ENCODE measurements around the gene TMEM132C. TPM values are rescaled to one million over a fixed set of nuclear protein-coding genes. Genes with fewer than 3 reads are reported as not detected.

TMEM132C gene
- total and polyA plus RNA-seq, 4 donors, result 23.1 to 32.3 (median 24.2) TPM

DNA sequence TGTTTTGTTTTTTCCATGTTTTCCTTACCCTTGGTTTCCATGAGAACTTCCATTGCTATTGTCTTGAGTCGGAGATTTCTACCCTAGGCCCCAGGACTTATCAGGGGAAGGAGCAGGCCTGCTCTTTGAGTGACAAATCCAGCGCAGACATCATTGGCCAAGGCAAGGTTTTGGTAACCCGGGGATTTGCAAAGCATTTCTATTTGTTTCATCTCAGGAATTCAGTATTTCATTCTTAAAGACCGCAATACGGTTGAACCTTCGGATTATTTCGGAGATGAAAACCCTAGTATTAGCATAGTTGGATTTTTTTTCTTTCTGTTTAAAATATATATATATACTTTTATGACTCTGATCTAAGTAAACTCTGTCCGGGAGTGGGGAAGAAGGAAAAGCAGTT is 62.0 kb downstream of the TMEM132C start:
- Histone ChIP-seq H3K36me3 (ENCODE audit: control insufficient read depth, insufficient read depth, low read length) (no peaks in the 10 kb centered on the region), H3K9me3 (ENCODE audit: control insufficient read depth, insufficient read depth, low read length) (no peaks in the 10 kb centered on the region), H3K4me3 (ENCODE audit: low read depth, low read length) (no peak overlapping the region), H3K27ac (ENCODE audit: low read depth, low read length) (no peak overlapping the region), H3K27me3 (ENCODE audit: control insufficient read depth, insufficient read depth, low read length) (peaks cover 3% of the 10 kb centered on the region), H3K4me1 (ENCODE audit: control insufficient read depth, insufficient read depth, low read length) (peaks cover 10% of the 10 kb centered on the region)
- no peak for DNase-seq (ENCODE audit: low read depth in 4 of 6, low spot score in 6 of 6)
- WGBS (ENCODE audit: insufficient coverage), result 71% methylated on average over 3 of the region's 8 CpGs

DNA sequence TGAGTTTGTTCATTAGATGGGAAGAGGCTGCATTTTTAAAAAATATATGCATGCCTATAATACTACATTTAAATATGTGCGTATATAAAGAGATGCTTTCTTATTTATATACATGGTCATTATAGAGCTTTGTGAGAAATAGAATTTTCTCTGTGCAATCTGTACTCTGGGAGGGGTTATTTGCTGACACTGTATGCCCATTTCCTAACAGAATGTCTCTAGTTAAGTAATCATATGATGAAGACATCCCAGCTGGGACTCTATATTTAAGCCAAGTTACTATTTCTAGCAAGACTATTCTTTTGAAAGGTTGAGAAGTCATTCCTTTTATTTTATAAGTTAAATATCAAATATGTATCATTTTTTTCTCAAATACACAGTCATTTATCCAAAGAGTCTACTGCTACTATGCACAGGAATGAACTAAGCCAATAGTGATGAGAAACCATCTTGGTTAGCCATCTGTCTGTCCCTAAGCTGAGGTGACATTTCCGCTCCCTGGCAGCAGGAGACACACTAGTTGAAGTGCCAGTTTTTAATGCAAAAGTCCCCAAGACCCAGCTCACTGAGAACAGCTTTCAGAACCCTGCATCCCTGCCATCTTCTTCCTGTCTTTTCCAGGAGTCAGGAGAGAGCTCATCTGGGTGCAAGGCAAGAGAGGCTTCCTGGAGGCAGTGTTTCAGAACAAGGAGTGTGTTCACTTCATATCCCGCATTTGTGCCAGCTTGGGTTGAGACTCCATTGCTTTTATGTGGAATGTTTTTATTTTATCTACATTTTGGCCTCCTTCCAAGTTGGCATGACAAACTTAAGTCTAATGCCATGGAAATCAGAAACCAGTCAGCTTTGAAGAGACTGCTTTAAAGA is 69.5 kb downstream of the TMEM132C start:
- 40% methylated on average over 1 of the region's 3 CpGs for WGBS (ENCODE audit: insufficient coverage)
- H3K9me3 ChIP-seq (ENCODE audit: control insufficient read depth, insufficient read depth, low read length), result no peaks in the 10 kb centered on the region

DNA sequence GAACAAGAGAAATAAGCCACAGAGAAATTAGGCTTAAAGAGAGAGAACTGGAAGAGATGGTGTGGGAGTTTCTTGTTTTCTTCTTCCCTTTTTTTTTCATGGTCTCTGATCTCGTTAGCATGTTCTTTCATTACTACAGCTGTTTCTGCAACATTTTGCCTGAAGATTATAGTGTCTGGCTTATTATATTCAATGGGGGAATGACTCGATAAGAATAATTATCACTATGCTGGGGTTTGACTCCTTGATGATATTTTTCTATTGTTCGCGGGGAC is 70.0 kb downstream of the TMEM132C start:
- 26% methylated on average over 3 of the region's 4 CpGs for WGBS (ENCODE audit: insufficient coverage)
- Histone ChIP-seq H3K27ac (ENCODE audit: low read depth, low read length) (peak overlapping the region; percentile 37), H3K4me3 (ENCODE audit: low read depth, low read length) (no peak overlapping the region), H3K4me1 (ENCODE audit: control insufficient read depth, insufficient read depth, low read length) (peaks cover 23% of the 10 kb centered on the region), H3K9me3 (ENCODE audit: control insufficient read depth, insufficient read depth, low read length) (no peaks in the 10 kb centered on the region), H3K36me3 (ENCODE audit: control insufficient read depth, insufficient read depth, low read length) (no peaks in the 10 kb centered on the region), H3K27me3 (ENCODE audit: control insufficient read depth, insufficient read depth, low read length) (peaks cover 5% of the 10 kb centered on the region)
- DNase-seq (ENCODE audit: low read depth in 4 of 6, low spot score in 6 of 6), result peak in 1 of 6 donors; percentile 57

More for the DNA sequence above, 69.5 kb downstream of the TMEM132C start:
- Histone ChIP-seq H3K36me3 (ENCODE audit: control insufficient read depth, insufficient read depth, low read length) (no peaks in the 10 kb centered on the region), H3K4me1 (ENCODE audit: control insufficient read depth, insufficient read depth, low read length) (peaks cover 23% of the 10 kb centered on the region), H3K4me3 (ENCODE audit: low read depth, low read length) (no peak overlapping the region), H3K27ac (ENCODE audit: low read depth, low read length) (peak overlapping the region; percentile 37), H3K27me3 (ENCODE audit: control insufficient read depth, insufficient read depth, low read length) (peaks cover 5% of the 10 kb centered on the region)
- peak in 2 of 6 donors; percentile 53 to 88 for DNase-seq (ENCODE audit: low read depth in 4 of 6, low spot score in 6 of 6)

DNA sequence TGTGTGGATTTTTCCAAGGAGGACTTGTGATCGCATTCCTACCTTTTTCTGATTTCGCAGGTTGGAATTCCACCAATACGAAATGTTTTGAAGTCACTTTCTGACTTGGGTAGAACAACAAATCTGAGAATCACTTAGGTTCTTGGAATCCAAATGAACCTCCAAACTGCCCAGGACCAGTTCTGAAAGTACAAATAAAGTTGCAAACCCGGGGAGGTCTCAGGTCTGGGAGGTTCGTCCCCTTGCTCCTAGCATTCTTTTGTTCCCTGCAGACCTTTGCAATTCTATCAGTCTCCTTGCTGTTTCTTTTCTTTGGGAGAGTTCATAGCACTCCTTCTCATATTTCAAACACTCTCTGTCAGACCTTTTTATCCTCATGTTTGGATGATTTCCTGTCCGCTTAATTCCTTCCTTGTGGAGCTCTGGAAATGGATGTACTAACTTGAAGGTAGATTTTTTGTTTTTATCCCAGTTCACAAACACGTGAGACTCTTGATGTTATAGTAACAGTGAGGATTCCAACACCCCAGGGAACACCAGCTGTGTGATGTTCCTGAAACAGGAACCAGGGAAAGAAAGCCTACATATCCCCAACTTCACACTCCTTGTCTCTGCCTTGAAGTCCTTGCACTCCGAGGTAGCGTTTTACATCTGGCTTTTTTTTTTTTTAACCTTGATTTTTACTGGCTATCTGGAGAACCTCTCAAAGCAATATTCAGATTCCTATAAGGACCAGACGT is 70.6 kb downstream of the TMEM132C start:
- peaks cover 21% of the 10 kb centered on the region for H3K4me1 ChIP-seq (ENCODE audit: control insufficient read depth, insufficient read depth, low read length)
- no peaks in the 10 kb centered on the region for H3K9me3 ChIP-seq (ENCODE audit: control insufficient read depth, insufficient read depth, low read length)
- no peak overlapping the region for H3K4me3 ChIP-seq (ENCODE audit: low read depth, low read length)
- H3K36me3 ChIP-seq (ENCODE audit: control insufficient read depth, insufficient read depth, low read length), result no peaks in the 10 kb centered on the region
- WGBS (ENCODE audit: insufficient coverage), result 31% methylated on average over 5 of the region's 10 CpGs
- H3K27ac ChIP-seq (ENCODE audit: low read depth, low read length), result peak overlapping the region; percentile 43
- peak in 2 of 6 donors; percentile 47 to 67 for DNase-seq (ENCODE audit: low read depth in 4 of 6, low spot score in 6 of 6)
- peaks cover 5% of the 10 kb centered on the region for H3K27me3 ChIP-seq (ENCODE audit: control insufficient read depth, insufficient read depth, low read length)

DNA sequence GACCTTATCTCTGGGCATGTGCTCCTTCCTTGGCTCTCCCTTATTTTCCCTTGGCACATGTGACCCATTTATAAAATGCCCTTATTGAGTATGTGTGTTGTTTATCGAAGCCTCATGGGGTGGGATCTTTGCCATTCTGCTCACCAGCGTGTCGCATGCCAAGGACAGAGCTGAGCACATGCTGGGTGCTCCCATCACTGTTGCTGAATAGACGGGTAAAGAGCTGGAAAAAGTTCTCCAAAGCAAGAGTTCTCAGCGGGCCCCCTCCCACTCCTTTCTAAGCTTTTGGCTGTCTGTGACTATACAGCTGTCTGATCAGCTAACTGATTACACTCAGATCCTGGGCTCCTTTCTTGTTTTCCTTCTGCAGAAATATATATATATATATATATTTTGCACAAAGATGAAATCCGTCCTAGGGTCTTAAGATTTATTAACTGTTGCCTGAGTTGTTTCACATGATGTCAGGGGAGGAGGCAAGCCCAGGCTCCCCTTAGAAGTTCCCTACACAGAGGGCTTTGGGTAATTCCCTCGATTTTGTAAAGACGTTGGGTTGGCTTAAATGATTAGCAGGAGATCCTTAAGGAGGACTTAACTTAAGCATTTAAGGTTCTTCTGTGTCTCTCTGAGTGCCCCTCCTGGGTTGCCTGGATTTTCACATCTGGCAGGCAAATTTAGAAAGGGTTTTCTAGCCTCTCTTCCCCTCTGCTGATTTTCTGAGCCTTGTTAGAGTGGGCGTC is 71.6 kb downstream of the TMEM132C start:
- peak in 2 of 6 donors; percentile 52 to 74 for DNase-seq (ENCODE audit: low read depth in 4 of 6, low spot score in 6 of 6)
- WGBS (ENCODE audit: insufficient coverage), result 0% methylated on average over 1 of the region's 9 CpGs
- no peaks in the 10 kb centered on the region for H3K9me3 ChIP-seq (ENCODE audit: control insufficient read depth, insufficient read depth, low read length)
- peak overlapping the region; percentile 70 for H3K27ac ChIP-seq (ENCODE audit: low read depth, low read length)
- peaks cover 20% of the 10 kb centered on the region for H3K4me1 ChIP-seq (ENCODE audit: control insufficient read depth, insufficient read depth, low read length)
- no peak overlapping the region for H3K4me3 ChIP-seq (ENCODE audit: low read depth, low read length)
- no peaks in the 10 kb centered on the region for H3K36me3 ChIP-seq (ENCODE audit: control insufficient read depth, insufficient read depth, low read length)
- H3K27me3 ChIP-seq (ENCODE audit: control insufficient read depth, insufficient read depth, low read length), result peaks cover 5% of the 10 kb centered on the region

DNA sequence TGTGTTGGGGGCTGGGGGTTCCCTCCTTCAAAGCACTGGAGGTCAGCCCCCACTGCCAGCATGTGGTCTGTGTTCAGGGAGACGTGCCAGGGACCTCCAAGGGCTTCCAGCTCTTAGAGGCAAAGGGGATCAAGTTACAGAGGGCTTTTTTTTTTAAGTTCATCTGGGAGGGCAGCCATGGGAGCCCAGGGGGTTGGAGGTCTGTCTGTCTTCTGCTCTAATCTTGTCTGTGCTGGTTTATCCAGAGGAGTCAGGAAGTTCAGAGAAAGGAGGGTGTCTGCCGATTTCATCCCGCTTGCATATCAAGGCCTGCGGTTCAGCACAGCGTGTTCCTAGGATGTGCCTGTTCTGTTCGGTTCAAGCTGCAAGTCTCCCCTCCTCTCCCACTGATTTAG is 72.2 kb downstream of the TMEM132C start:
- Histone ChIP-seq H3K27ac (ENCODE audit: low read depth, low read length) (peak overlapping the region; percentile 70), H3K9me3 (ENCODE audit: control insufficient read depth, insufficient read depth, low read length) (no peaks in the 10 kb centered on the region), H3K27me3 (ENCODE audit: control insufficient read depth, insufficient read depth, low read length) (peaks cover 5% of the 10 kb centered on the region), H3K36me3 (ENCODE audit: control insufficient read depth, insufficient read depth, low read length) (no peaks in the 10 kb centered on the region), H3K4me3 (ENCODE audit: low read depth, low read length) (no peak overlapping the region), H3K4me1 (ENCODE audit: control insufficient read depth, insufficient read depth, low read length) (peaks cover 20% of the 10 kb centered on the region)
- WGBS (ENCODE audit: insufficient coverage), result 29% methylated on average over 4 of the region's 6 CpGs
- DNase-seq (ENCODE audit: low read depth in 4 of 6, low spot score in 6 of 6), result peak in 2 of 6 donors; percentile 49 to 80

DNA sequence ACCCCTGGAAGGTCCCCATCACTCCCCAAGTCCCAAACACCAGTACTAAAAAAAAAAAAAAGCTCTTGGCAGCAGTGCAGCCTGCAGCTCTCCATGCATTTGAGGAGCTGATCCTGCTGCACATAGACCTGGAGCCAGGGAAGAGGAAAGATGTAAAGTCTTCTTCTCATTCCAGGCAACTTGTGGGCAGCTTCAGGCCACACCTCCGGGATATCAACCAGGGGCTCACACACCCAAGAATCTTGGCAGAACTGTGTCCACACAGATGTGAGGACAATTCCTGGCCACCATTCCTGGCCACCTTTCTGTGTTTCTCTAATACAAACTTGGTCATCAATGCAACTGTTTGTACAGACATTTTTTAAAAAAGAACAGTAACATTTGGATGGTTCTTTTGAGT is 72.7 kb downstream of the TMEM132C start:
- 40% methylated on average over 1 of the region's 1 CpG for WGBS (ENCODE audit: insufficient coverage)
- peaks cover 5% of the 10 kb centered on the region for H3K27me3 ChIP-seq (ENCODE audit: control insufficient read depth, insufficient read depth, low read length)
- peaks cover 20% of the 10 kb centered on the region for H3K4me1 ChIP-seq (ENCODE audit: control insufficient read depth, insufficient read depth, low read length)
- H3K9me3 ChIP-seq (ENCODE audit: control insufficient read depth, insufficient read depth, low read length), result no peaks in the 10 kb centered on the region
- no peaks in the 10 kb centered on the region for H3K36me3 ChIP-seq (ENCODE audit: control insufficient read depth, insufficient read depth, low read length)
- no peak overlapping the region for H3K4me3 ChIP-seq (ENCODE audit: low read depth, low read length)
- peak in 1 of 6 donors; percentile 49 for DNase-seq (ENCODE audit: low read depth in 4 of 6, low spot score in 6 of 6)
- peak overlapping the region; percentile 49 for H3K27ac ChIP-seq (ENCODE audit: low read depth, low read length)

DNA sequence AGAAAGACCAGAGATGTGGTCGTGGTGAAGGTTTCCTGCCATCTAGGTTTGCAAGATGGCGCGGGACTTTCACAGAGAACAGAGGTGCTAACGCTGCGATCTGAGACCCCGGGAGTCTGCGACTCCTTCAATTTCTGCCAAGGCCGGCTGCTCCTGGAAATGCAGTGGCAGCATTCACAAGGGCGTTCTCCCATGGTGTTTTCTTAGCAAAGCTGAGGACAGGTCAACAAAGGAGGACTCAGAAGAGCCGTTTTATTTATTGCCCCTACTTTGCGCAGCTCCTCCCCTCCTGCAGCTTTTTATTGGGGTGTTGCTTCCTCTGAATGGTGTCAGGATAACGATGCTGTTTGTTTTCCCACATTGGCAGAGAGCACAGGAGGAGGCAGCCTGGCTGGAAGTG is 86.3 kb downstream of the TMEM132C start:
- no peaks in the 10 kb centered on the region for H3K36me3 ChIP-seq (ENCODE audit: control insufficient read depth, insufficient read depth, low read length)
- H3K4me1 ChIP-seq (ENCODE audit: control insufficient read depth, insufficient read depth, low read length), result peaks cover 11% of the 10 kb centered on the region
- WGBS (ENCODE audit: insufficient coverage), result 18% methylated on average over 10 of the region's 12 CpGs
- H3K9me3 ChIP-seq (ENCODE audit: control insufficient read depth, insufficient read depth, low read length), result no peaks in the 10 kb centered on the region
- DNase-seq (ENCODE audit: low read depth in 4 of 6, low spot score in 6 of 6), result peak in 2 of 6 donors; percentile 44 to 85
- H3K27ac ChIP-seq (ENCODE audit: low read depth, low read length), result peak overlapping the region; percentile 19
- no peak overlapping the region for H3K4me3 ChIP-seq (ENCODE audit: low read depth, low read length)
- no peaks in the 10 kb centered on the region for H3K27me3 ChIP-seq (ENCODE audit: control insufficient read depth, insufficient read depth, low read length)

DNA sequence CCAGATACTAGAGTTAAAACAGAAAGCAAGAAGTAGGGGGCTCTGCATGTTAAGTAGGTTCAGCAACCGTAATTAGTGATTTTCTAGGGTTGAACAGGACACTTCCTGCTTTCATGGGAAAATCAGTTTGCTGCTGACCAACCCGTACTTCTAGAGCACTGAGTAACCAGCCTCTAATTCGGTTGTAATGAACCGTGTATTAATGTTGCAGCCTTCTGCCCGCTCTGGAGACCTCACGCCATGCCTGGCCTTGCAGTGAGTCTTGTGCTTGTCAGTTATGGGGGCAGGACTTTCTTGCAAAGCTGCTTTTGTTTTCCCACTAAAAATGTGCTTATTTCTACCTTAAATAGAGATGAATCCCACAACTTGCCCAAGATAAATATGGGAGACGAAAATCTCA is 89.6 kb downstream of the TMEM132C start:
- Histone ChIP-seq H3K4me3 (ENCODE audit: low read depth, low read length) (no peak overlapping the region), H3K36me3 (ENCODE audit: control insufficient read depth, insufficient read depth, low read length) (no peaks in the 10 kb centered on the region), H3K27me3 (ENCODE audit: control insufficient read depth, insufficient read depth, low read length) (no peaks in the 10 kb centered on the region), H3K4me1 (ENCODE audit: control insufficient read depth, insufficient read depth, low read length) (peaks cover 11% of the 10 kb centered on the region), H3K9me3 (ENCODE audit: control insufficient read depth, insufficient read depth, low read length) (no peaks in the 10 kb centered on the region), H3K27ac (ENCODE audit: low read depth, low read length) (no peak overlapping the region)
- peak in 1 of 6 donors; percentile 68 for DNase-seq (ENCODE audit: low read depth in 4 of 6, low spot score in 6 of 6)
- WGBS (ENCODE audit: insufficient coverage), result 35% methylated on average over 2 of the region's 7 CpGs
